GM18519 (cell line): ENCODE measurements around the gene FOXP1.

ENCODE experiments used
- ATAC-seq: cut with Tn5 transposase; IDR thresholded peaks from one replicate; pipeline ENCODE4 v1.9.1; 2021; ENCODE audit warnings: mild to moderate bottlenecking, moderate library complexity; ENCODE audit not compliant: unreplicated experiment, low FRiP score

The FOXP1 gene

GRCh38 chr3:71232175-71232679 is 351.3 kb downstream of the FOXP1 start:
- ATAC-seq: no peak

GRCh38 chr3:71231680-71232079 is 351.8 kb downstream of the FOXP1 start:
- no peak for ATAC-seq

- no peak for ATAC-seq
These were observed 353.4 kb downstream of the FOXP1 start for GRCh38 chr3:71229905-71230657.

- no peak for ATAC-seq
These were observed 355.2 kb downstream of the FOXP1 start for GRCh38 chr3:71228156-71228866.

- ATAC-seq: peak; percentile 2
These were observed 356.3 kb downstream of the FOXP1 start for GRCh38 chr3:71227270-71227661.

GRCh38 chr3:71226565-71227269 is 356.8 kb downstream of the FOXP1 start:
- peak; percentile 82 for ATAC-seq

GRCh38 chr3:71225951-71226564 is 357.5 kb downstream of the FOXP1 start:
- no peak for ATAC-seq

- ATAC-seq: no peak
These were observed 358.4 kb downstream of the FOXP1 start for GRCh38 chr3:71225002-71225684.

- ATAC-seq: peak; percentile 88
These were observed 363.5 kb downstream of the FOXP1 start for GRCh38 chr3:71219744-71220638.

- ATAC-seq: no peak
These were observed 365.0 kb downstream of the FOXP1 start for GRCh38 chr3:71218508-71218907.

- ATAC-seq: no peak
These were observed 365.8 kb downstream of the FOXP1 start for GRCh38 chr3:71217640-71218222.

- ATAC-seq: no peak
These were observed 368.2 kb downstream of the FOXP1 start for GRCh38 chr3:71215351-71215750.

- no peak for ATAC-seq
These were observed 368.7 kb downstream of the FOXP1 start for GRCh38 chr3:71214797-71215196.

- no peak for ATAC-seq
These were observed 369.5 kb downstream of the FOXP1 start for GRCh38 chr3:71214016-71214415.

- no peak for ATAC-seq
These were observed 372.4 kb downstream of the FOXP1 start for GRCh38 chr3:71211083-71211482.

- ATAC-seq: no peak
These were observed 373.1 kb downstream of the FOXP1 start for GRCh38 chr3:71210257-71211007.

- no peak for ATAC-seq
These were observed 375.1 kb downstream of the FOXP1 start for GRCh38 chr3:71208211-71209095.
